Endothelial cell (in vitro differentiated cells): ENCODE measurements around the gene RGS10. TPM values are rescaled to one million over a fixed set of nuclear protein-coding genes. Genes with fewer than 3 reads are reported as not detected.

Source experiments
- DNase-seq: peaks from one replicate; pipeline ENCODE4 v3.0.0; 2021; ENCODE audit warnings: low spot score
- H3K27ac Mint-ChIP-seq: one replicate; pipeline ENCODE4 v1.8.0; 2021; ENCODE audit warnings: mixed read lengths, inconsistent platforms; ENCODE audit not compliant: unreplicated experiment
- H3K27me3 Mint-ChIP-seq: one replicate; pipeline ENCODE4 v1.8.0; 2021; ENCODE audit warnings: mild to moderate bottlenecking, moderate library complexity, mixed read lengths, inconsistent platforms; ENCODE audit not compliant: unreplicated experiment
- H3K36me3 Mint-ChIP-seq: one replicate; pipeline ENCODE4 v1.8.0; 2021; ENCODE audit warnings: mild to moderate bottlenecking, low read depth, mixed read lengths, inconsistent platforms; ENCODE audit not compliant: unreplicated experiment
- H3K4me1 Mint-ChIP-seq: one replicate; pipeline ENCODE4 v1.8.0; 2021; ENCODE audit warnings: mild to moderate bottlenecking, mixed read lengths, inconsistent platforms; ENCODE audit not compliant: unreplicated experiment
- H3K4me3 Mint-ChIP-seq: one replicate; pipeline ENCODE4 v1.8.0; 2021; ENCODE audit warnings: mild to moderate bottlenecking, mixed read lengths, inconsistent platforms; ENCODE audit not compliant: unreplicated experiment
- H3K9me3 Mint-ChIP-seq: one replicate; pipeline ENCODE4 v1.8.0; 2021; ENCODE audit warnings: mixed read lengths, inconsistent platforms; ENCODE audit not compliant: unreplicated experiment
- total RNA-seq: library from RNA; stranded (reverse); fragmentation: NEBNext Ultra II Directional; extraction: Animal tissue kit (Norgen Biotek cat#: 25700); gene quantifications from one replicate; pipeline ENCODE4 v1.2.1, GENCODE V29; 2021; ENCODE audit not compliant: unreplicated experiment
- TF ChIP-seq, protein P1 (sequence below): fragments of 200-600 bp; sonication (generic); IDR thresholded peaks from one replicate; pipeline ENCODE4 v1.5.0; 2021; ENCODE audit warnings: antibody characterized with exemption; ENCODE audit not compliant: unreplicated experiment

Gene RGS10
- total RNA-seq, 1 donor from 2014 or later: 20.0 TPM

DNA sequence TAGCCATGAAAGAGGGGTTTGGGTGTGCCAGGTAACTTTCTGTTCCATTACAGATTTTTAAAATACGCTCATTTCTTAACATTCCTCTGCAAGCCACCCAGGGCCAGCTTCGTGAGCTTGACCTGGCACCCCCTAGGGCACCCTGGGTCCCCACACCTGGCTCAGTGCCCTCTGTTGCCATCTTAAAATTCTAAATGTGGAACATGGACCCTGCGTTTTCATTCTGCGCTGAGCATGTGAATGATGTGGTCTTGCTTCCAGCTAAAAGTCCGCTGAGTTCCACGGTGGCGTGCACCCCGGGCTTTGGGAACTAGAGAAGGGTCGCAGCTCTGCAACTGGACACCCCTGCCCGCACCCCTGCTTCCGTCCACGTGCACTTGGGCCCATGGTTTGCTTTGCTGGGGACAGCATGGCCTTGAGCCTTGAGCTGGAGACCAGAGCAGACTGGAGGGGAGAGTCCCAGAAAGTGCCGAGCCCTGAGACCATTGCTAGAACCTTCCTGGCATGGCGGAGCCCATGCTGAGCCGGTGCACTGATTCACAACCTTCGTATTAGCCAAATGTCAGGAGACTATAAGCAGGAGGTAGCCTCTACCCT is 91.1 kb downstream of the RGS10 start:
- H3K9me3 Mint-ChIP-seq: no peaks in the 10 kb centered on the region
- peaks cover 23% of the 10 kb centered on the region for H3K27me3 Mint-ChIP-seq
- no peak overlapping the region for H3K4me3 Mint-ChIP-seq
- DNase-seq: no peak
- TF ChIP-seq, protein P1, sequence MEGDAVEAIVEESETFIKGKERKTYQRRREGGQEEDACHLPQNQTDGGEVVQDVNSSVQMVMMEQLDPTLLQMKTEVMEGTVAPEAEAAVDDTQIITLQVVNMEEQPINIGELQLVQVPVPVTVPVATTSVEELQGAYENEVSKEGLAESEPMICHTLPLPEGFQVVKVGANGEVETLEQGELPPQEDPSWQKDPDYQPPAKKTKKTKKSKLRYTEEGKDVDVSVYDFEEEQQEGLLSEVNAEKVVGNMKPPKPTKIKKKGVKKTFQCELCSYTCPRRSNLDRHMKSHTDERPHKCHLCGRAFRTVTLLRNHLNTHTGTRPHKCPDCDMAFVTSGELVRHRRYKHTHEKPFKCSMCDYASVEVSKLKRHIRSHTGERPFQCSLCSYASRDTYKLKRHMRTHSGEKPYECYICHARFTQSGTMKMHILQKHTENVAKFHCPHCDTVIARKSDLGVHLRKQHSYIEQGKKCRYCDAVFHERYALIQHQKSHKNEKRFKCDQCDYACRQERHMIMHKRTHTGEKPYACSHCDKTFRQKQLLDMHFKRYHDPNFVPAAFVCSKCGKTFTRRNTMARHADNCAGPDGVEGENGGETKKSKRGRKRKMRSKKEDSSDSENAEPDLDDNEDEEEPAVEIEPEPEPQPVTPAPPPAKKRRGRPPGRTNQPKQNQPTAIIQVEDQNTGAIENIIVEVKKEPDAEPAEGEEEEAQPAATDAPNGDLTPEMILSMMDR: no peak
- peaks cover 56% of the 10 kb centered on the region for H3K36me3 Mint-ChIP-seq
- peaks cover 16% of the 10 kb centered on the region for H3K4me1 Mint-ChIP-seq
- no peak overlapping the region for H3K27ac Mint-ChIP-seq

- H3K36me3 Mint-ChIP-seq: peaks cover 58% of the 10 kb centered on the region
- H3K4me3 Mint-ChIP-seq: no peak overlapping the region
- no peak for DNase-seq
- peaks cover 16% of the 10 kb centered on the region for H3K4me1 Mint-ChIP-seq
- TF ChIP-seq, protein P1: no peak
- peaks cover 25% of the 10 kb centered on the region for H3K27me3 Mint-ChIP-seq
- H3K27ac Mint-ChIP-seq: no peak overlapping the region
- no peaks in the 10 kb centered on the region for H3K9me3 Mint-ChIP-seq
These were observed 91.8 kb downstream of the RGS10 start for GRCh38 chr10:119450606-119451299.

Other genes starting within 250 kb of the RGS10 start
- gene TIAL1, start 54.2 kb upstream of the RGS10 start, total RNA-seq: 184 TPM
- gene BAG3, start 108.7 kb upstream of the RGS10 start, total RNA-seq: 24.6 TPM
- 45.7 TPM for gene INPP5F, start 183.3 kb upstream of the RGS10 start, total RNA-seq